GM21381 (cell line): ENCODE results near the gene MPC1.
"Not testable (repeated sequence)": the region's sequence is repeated elsewhere in the genome, so short reads cannot be mapped to it uniquely, and the experiment has no call there.

Experiments
- ATAC-seq: cut with Tn5 transposase; IDR thresholded peaks from one replicate; pipeline ENCODE4 v1.9.1; 2021; ENCODE audit warnings: mild to moderate bottlenecking, moderate library complexity; ENCODE audit not compliant: unreplicated experiment

The MPC1 gene

GRCh38 chr6:166382500-166382932 is 224 bp downstream of the MPC1 start:
- ATAC-seq: peak; percentile 8

GRCh38 chr6:166381733-166382499 is 824 bp downstream of the MPC1 start:
- ATAC-seq: peak; percentile 47

GRCh38 chr6:166381381-166381732 is 1.4 kb downstream of the MPC1 start:
- ATAC-seq: no peak

DNA sequence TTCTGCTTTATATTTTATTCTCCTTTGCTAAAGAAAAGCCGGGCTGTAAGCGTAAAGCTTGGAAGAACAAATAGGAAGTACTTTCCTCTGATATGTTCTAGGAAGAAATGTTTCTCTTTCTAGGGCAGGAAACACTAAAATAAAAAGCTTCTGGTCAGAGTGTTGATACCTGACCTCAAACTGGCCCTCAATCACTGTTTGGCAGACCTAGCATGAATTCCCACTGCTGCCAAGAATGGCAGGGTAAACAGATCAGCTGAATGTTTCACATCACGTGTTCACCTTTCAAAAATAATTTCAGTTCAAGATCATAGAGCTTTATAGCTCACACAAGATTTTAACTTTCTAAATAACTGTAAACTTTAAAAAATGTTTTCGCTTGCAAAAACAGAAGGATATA is 2.9 kb downstream of the MPC1 start:
- ATAC-seq: no peak

DNA sequence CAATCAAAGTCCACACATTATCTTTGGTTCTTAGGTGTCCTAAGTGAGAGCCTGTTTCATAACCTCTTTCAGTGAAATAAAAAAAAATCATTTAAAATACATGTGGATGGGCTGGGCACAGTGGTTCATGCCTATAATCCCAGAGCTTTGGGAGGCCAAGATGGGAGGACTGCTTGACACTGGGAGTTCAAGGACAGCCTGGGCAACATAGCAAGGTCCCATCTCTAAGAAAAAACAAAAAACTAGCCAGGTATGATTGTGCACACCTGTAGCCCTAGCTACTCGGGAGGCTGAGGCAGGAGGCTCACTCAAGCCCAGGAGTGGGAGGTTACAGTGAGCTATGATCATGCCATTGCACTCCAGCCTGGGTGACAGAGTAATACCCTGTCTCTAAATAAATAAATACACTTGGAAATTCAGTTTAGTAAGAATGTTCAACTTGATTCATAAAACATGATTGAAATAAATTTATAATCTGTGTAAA is 3.6 kb downstream of the MPC1 start:
- ATAC-seq: no peak

- no peak for ATAC-seq
Observed at GRCh38 chr6:166377721-166378120, 5.0 kb downstream of the MPC1 start.

- no peak for ATAC-seq
Observed at GRCh38 chr6:166375013-166375412, 7.7 kb downstream of the MPC1 start.

GRCh38 chr6:166370489-166370888 is 12.3 kb downstream of the MPC1 start:
- no peak for ATAC-seq

- ATAC-seq: no peak
Observed at GRCh38 chr6:166369782-166370181, 13.0 kb downstream of the MPC1 start.

DNA sequence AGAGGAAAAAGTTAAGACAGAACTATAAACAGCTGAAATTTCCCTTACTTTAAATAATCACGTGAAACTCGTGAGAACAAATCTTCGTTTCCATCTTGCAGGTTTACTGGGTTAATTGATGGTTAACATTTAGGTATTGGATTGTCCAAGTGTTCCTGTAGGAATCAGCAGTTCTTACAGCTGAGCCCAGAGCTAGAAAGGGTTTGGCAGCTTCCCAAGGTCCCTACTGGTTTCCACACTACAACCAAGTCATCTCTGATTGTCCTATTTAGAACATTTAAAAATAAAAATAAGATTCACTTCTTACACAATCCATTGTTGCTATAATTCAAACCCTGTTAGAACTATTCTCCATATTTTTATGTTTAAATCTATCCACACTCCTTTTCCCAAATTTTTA is 15.8 kb downstream of the MPC1 start:
- no peak for ATAC-seq

- no peak for ATAC-seq
Observed at GRCh38 chr6:166365806-166366205, 16.9 kb downstream of the MPC1 start.

DNA sequence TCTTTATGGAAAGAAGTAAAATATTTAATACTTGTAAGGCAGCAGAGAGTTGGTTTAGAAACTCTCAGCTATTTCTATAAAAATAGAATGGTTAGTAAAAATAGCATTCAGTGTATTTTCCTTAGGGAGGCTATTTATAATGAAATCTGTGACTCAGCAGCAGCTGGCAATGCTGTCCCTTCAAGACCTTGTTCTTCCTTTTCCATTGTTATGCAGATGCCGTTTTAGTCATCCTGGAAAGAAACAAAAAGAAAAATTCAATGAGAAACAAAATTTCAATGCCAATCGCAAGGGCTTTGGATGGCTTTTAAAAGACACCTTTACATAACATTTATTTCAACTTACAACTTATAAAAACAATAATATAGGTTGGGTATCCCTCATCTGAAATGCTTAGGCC is 17.5 kb downstream of the MPC1 start:
- ATAC-seq: no peak

DNA sequence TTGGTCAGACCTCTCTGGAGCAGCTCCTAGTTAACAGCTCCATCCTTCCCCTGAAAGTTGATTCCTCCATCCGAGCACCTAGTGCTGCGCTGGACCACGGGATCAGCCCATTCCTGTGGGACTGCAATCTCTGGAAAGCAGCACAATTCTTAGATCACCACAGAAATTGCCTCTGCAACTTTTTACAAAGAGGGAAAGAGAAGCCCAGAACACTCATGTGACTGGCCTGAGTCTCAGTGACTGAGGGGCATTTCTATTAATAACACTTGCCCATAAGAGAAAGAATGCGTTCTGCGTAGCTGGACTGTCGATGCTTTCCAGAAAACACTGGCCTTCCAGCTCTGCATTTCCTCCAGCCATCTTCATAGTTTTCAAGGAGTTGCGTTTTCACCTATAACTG is 18.3 kb downstream of the MPC1 start:
- ATAC-seq: no peak

- not testable (repeated sequence) for ATAC-seq
Observed at GRCh38 chr6:166362427-166362826, 20.3 kb downstream of the MPC1 start.

DNA sequence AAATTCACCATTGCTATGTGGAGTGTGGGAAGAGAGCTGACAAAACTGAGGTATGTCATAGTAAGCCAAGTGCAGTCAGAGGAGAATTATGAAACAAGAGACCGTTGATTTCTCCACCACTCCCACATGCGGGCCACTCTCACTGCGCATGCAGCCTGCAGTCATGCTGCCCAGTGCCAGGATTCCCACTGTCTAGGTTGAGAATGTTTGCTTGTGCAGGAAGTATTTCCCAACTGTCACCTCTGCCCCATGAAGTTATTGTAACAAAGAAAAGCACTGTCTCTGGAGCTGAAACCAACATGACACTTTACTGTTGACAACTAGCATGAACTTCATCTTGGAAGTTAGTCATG is 21.7 kb downstream of the MPC1 start:
- ATAC-seq: no peak

GRCh38 chr6:166360243-166361076 is 22.3 kb downstream of the MPC1 start:
- ATAC-seq: no peak

DNA sequence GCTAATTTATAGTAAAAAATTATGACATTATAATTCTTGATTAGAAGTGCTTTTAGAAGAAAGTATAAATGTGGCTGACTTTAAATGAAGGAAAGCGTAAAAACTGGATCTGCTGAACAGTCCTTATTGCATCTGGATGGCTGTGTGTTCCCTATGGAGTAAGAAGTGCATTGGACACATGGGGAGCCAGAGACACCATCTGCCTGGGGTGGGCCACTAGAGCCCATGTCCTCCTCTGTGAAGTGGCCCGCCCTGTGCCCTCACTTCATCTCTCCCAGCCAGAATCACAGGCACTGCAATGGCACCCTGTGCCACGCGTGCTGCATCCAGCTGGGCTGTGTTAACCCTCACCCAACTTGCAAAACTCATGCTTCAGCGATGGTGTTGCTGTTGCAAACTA is 27.2 kb downstream of the MPC1 start:
- no peak for ATAC-seq

GRCh38 chr6:166354965-166355364 is 27.8 kb downstream of the MPC1 start:
- no peak for ATAC-seq

DNA sequence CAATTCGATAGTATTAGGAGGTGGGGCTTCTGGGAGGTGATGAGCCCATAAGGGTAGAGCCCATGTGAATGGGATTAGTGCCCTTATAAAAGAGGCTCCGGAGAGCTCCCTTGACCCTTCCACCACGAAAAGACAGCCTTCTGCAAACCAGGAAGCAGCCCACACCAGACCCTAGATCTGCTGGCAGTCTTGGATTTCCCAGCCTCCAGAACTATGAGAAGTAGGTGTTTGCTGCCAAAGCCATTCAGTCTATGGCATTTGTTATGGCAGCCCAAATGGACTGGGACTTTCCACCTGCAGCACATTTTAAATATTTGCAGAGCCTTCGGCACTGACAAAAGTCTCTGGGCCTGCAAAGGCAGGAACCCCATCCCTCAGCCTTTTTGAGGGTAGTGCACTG is 28.6 kb downstream of the MPC1 start:
- ATAC-seq: no peak

- no peak for ATAC-seq
Observed at GRCh38 chr6:166353507-166353906, 29.2 kb downstream of the MPC1 start.

DNA sequence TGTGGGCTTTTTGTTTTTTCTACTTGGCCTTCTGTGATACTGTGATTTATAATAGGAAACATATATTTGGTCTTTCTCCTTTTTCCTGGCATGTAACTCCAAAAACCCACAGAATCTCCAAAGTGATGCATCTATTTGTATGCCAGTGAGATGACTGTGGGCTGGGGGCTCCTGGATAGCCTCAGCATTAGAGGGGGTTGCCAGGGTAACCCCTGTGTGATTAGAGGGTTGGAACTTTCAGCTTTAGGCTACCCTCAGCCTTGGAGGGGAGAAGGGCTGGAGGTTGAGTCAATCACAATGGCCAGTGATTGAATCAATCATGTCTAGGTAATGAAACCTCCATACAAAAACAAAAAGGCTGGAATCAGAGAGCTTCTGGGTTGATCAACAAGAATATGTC is 29.8 kb downstream of the MPC1 start:
- ATAC-seq: no peak

- peak; percentile 100 for ATAC-seq
Observed at GRCh38 chr6:166351715-166352285, 30.9 kb downstream of the MPC1 start.
